Mesendoderm (in vitro differentiated cells): ENCODE measurements around the gene SHMT2.

ENCODE experiments used
- DNase-seq: peaks from one replicate; pipeline ENCODE4 v3.0.0; 2013
- H2AK5ac ChIP-seq: 2 replicates; pipeline ENCODE4 v1.6.1; 2013; ENCODE audit warnings: low read length, inconsistent platforms
- H2BK120ac ChIP-seq: 2 replicates; pipeline ENCODE4 v1.6.1; 2013; ENCODE audit warnings: low read depth, mild to moderate bottlenecking, low read length, moderate library complexity, mixed read lengths
- H2BK15ac ChIP-seq: replicated peaks from 2 replicates; pipeline ENCODE4 v1.6.1; 2013; ENCODE audit warnings: low read depth, mild to moderate bottlenecking, moderate library complexity
- H2BK5ac ChIP-seq: 2 replicates; pipeline ENCODE4 v1.6.1; 2013; ENCODE audit warnings: low read length, inconsistent platforms
- H3K18ac ChIP-seq: 2 replicates; pipeline ENCODE4 v1.6.1; 2013; ENCODE audit warnings: mild to moderate bottlenecking, low read length, mixed read lengths
- H3K23ac ChIP-seq: one replicate; pipeline ENCODE4 v1.6.1; 2013; ENCODE audit warnings: low read length
- H3K27ac ChIP-seq: 2 replicates; pipeline ENCODE4 v1.5.1; 2013; ENCODE audit warnings: low read depth, mild to moderate bottlenecking, inconsistent platforms, low read length, moderate library complexity
- H3K27me3 ChIP-seq: 2 replicates; pipeline ENCODE4 v1.6.1; 2013; ENCODE audit warnings: low read length, control low read depth, mild to moderate bottlenecking, inconsistent platforms; ENCODE audit not compliant: insufficient read depth, poor library complexity
- H3K36me3 ChIP-seq: 2 replicates; pipeline ENCODE4 v1.6.1; 2013; ENCODE audit warnings: low read length, inconsistent platforms; ENCODE audit not compliant: control insufficient read depth, insufficient read depth
- H3K4ac ChIP-seq: one replicate; pipeline ENCODE4 v1.6.1; 2013; ENCODE audit warnings: low read depth, mild to moderate bottlenecking, low read length, moderate library complexity
- H3K4me1 ChIP-seq: 2 replicates; pipeline ENCODE4 v1.6.1; 2013; ENCODE audit warnings: low read depth, low read length, inconsistent platforms; ENCODE audit not compliant: control insufficient read depth
- H3K4me2 ChIP-seq: 2 replicates; pipeline ENCODE4 v1.6.1; 2013; ENCODE audit warnings: low read length
- H3K4me3 ChIP-seq: 2 replicates; pipeline ENCODE4 v1.5.1; 2013; ENCODE audit warnings: mild to moderate bottlenecking, low read length
- H3K56ac ChIP-seq: one replicate; pipeline ENCODE4 v1.6.1; 2013; ENCODE audit warnings: low read length
- H3K79me1 ChIP-seq: 2 replicates; pipeline ENCODE4 v1.6.1; 2013; ENCODE audit warnings: low read length, inconsistent platforms
- H3K79me2 ChIP-seq: 2 replicates; pipeline ENCODE4 v1.6.1; 2013; ENCODE audit warnings: mild to moderate bottlenecking, low read length; ENCODE audit not compliant: control insufficient read depth, insufficient read depth
- H3K9ac ChIP-seq: 2 replicates; pipeline ENCODE4 v1.6.1; 2013; ENCODE audit warnings: low read length, inconsistent platforms
- H4K5ac ChIP-seq: one replicate; pipeline ENCODE4 v1.6.1; 2013; ENCODE audit warnings: low read length
- H4K8ac ChIP-seq: one replicate; pipeline ENCODE4 v1.6.1; 2013; ENCODE audit warnings: low read depth, mild to moderate bottlenecking, control low read depth, low read length, moderate library complexity
- WGBS: extraction: QIAGEN DNeasy Blood & Tissue Kit; methylation state at CpG from one replicate; pipeline ENCODE4 v1.1.7; 2013; ENCODE audit warnings: low lambda C conversion rate, missing lambda C conversion rate; ENCODE audit not compliant: insufficient coverage; ENCODE audit errors: extremely low coverage; 5-methylcytosine and 5-hydroxymethylcytosine counted together

Gene SHMT2

GRCh38 chr12:57204454-57204853 lies 25.1 kb upstream of the SHMT2 start:
- Histone ChIP-seq H3K4me3 (no peak overlapping the region), H3K56ac (no peak overlapping the region), H3K4me2 (no peak overlapping the region), H3K23ac (no peak overlapping the region), H2BK120ac (no peak overlapping the region), H3K4ac (no peak overlapping the region), H3K4me1 (no peaks in the 10 kb centered on the region), H3K79me1 (no peaks in the 10 kb centered on the region), H2BK15ac (no peak overlapping the region), H3K27ac (no peak overlapping the region), H3K27me3 (no peaks in the 10 kb centered on the region), H3K36me3 (peaks cover 11% of the 10 kb centered on the region), H2BK5ac (no peak overlapping the region), H3K18ac (no peak overlapping the region), H3K9ac (no peak overlapping the region), H3K79me2 (no peaks in the 10 kb centered on the region), H4K5ac (no peak overlapping the region), H4K8ac (no peak overlapping the region), H2AK5ac (no peak overlapping the region)
- no peak for DNase-seq
- WGBS: no CpG with 5 or more reads among the region's 19 CpGs

- WGBS: no CpG with 5 or more reads among the region's 26 CpGs
- Histone ChIP-seq H3K79me2 (no peaks in the 10 kb centered on the region), H2BK15ac (no peak overlapping the region), H3K36me3 (peaks cover 11% of the 10 kb centered on the region), H4K8ac (no peak overlapping the region), H3K18ac (no peak overlapping the region), H2AK5ac (no peak overlapping the region), H3K23ac (no peak overlapping the region), H3K4me3 (no peak overlapping the region), H3K27ac (no peak overlapping the region), H3K79me1 (no peaks in the 10 kb centered on the region), H3K56ac (no peak overlapping the region), H4K5ac (no peak overlapping the region), H3K9ac (no peak overlapping the region), H3K4ac (no peak overlapping the region), H3K4me1 (no peaks in the 10 kb centered on the region), H3K27me3 (no peaks in the 10 kb centered on the region), H3K4me2 (no peak overlapping the region), H2BK120ac (no peak overlapping the region), H2BK5ac (no peak overlapping the region)
- no peak for DNase-seq
Measured at GRCh38 chr12:57205186-57205585, 24.3 kb upstream of the SHMT2 start.

DNA sequence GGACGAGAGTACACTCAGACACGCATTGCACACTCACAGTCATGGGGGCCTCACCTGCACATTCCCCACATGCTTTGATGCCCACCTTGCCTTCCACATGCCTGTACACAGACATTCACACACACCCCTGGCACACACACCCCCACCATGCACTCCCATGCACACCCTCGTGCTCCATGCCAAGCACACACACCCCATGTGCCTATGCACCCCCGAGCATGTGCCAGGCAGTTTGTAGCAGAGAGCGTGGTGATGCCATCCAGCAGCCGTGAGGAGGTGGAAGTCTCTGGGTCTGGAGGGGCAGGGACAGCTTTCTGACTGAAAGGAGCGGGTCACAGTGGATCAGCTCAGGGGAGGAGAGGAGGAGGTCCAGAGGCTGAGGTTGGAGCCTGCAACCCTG lies 23.6 kb upstream of the SHMT2 start:
- Histone ChIP-seq H3K18ac (no peak overlapping the region), H2BK5ac (no peak overlapping the region), H3K23ac (no peak overlapping the region), H3K27me3 (no peaks in the 10 kb centered on the region), H3K36me3 (peaks cover 9% of the 10 kb centered on the region), H3K4me1 (no peaks in the 10 kb centered on the region), H4K5ac (no peak overlapping the region), H2BK15ac (no peak overlapping the region), H3K4me2 (no peak overlapping the region), H3K4ac (no peak overlapping the region), H2AK5ac (no peak overlapping the region), H2BK120ac (no peak overlapping the region), H3K27ac (no peak overlapping the region), H3K4me3 (no peak overlapping the region), H3K79me2 (no peaks in the 10 kb centered on the region), H3K56ac (no peak overlapping the region), H4K8ac (no peak overlapping the region), H3K9ac (no peak overlapping the region), H3K79me1 (no peaks in the 10 kb centered on the region)
- no peak for DNase-seq
- WGBS: no CpG with 5 or more reads among the region's 7 CpGs

- no CpG with 5 or more reads among the region's 29 CpGs for WGBS
- Histone ChIP-seq H3K56ac (no peak overlapping the region), H3K27ac (no peak overlapping the region), H3K18ac (no peak overlapping the region), H3K36me3 (peaks cover 8% of the 10 kb centered on the region), H3K79me1 (no peaks in the 10 kb centered on the region), H4K8ac (no peak overlapping the region), H2BK15ac (no peak overlapping the region), H4K5ac (no peak overlapping the region), H3K4me1 (no peaks in the 10 kb centered on the region), H3K27me3 (no peaks in the 10 kb centered on the region), H3K9ac (no peak overlapping the region), H3K4me2 (no peak overlapping the region), H3K4me3 (no peak overlapping the region), H2BK120ac (no peak overlapping the region), H2BK5ac (no peak overlapping the region), H3K23ac (no peak overlapping the region), H3K79me2 (no peaks in the 10 kb centered on the region), H2AK5ac (no peak overlapping the region), H3K4ac (no peak overlapping the region)
- DNase-seq: no peak
Measured at GRCh38 chr12:57207731-57208630, 21.5 kb upstream of the SHMT2 start.

- Histone ChIP-seq H4K8ac (no peak overlapping the region), H3K4me2 (no peak overlapping the region), H3K4ac (no peak overlapping the region), H3K79me2 (no peaks in the 10 kb centered on the region), H3K27me3 (no peaks in the 10 kb centered on the region), H3K79me1 (no peaks in the 10 kb centered on the region), H3K4me1 (no peaks in the 10 kb centered on the region), H2BK120ac (no peak overlapping the region), H2BK15ac (no peak overlapping the region), H2BK5ac (no peak overlapping the region), H3K56ac (no peak overlapping the region), H3K4me3 (no peak overlapping the region), H3K18ac (no peak overlapping the region), H3K9ac (no peak overlapping the region), H4K5ac (no peak overlapping the region), H3K27ac (no peak overlapping the region), H3K36me3 (peaks cover 8% of the 10 kb centered on the region), H2AK5ac (no peak overlapping the region), H3K23ac (no peak overlapping the region)
- no CpG with 5 or more reads among the region's 22 CpGs for WGBS
- DNase-seq: no peak
Measured at GRCh38 chr12:57208631-57209282, 20.8 kb upstream of the SHMT2 start.
